GM19438 (cell line): ENCODE results near the gene AGRP.

Experiments used
- ATAC-seq: cut with Tn5 transposase; IDR thresholded peaks from one replicate; pipeline ENCODE4 v1.9.1; 2021; ENCODE audit warnings: low read depth; ENCODE audit not compliant: unreplicated experiment

Gene AGRP

DNA sequence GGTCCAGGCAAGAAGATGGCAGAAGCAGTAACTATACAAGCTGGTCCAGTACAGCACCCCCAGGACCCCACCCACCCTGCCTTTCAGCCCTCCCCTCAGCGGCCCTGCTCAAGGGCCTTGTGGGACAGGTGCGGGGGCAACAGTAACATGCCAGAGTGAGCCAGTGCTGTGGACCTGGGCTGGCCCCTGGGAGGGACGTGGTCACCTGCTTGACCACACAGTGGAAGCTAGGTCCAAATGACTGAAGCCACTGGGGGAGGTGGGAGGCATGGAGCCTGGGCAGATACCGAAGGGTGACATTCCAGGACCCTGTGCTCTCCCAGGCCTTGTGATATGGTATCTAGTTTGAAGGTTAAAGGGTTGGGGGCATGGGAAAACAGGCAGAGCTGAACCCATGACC lies 19.7 kb downstream of the AGRP start:
- no peak for ATAC-seq

DNA sequence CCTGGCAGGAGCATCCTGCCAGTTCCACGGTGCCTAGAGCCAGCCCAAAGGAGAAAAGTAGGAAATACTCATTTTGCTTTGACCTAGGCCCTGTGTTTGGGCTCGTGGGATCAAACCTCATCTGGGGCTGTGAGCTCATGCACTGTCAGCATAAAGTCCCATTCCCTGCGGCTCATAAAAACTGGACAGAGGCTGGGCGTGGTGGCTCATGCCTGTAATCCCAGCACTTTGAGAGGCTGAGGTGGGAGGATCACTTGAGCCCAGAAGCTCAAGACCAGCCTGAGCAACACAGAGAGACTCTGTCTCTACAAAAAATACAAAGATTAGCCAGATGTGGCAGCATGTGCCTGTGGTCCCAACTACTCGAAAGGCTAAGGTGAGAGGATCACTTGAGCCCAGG lies 20.3 kb downstream of the AGRP start:
- ATAC-seq, result no peak

DNA sequence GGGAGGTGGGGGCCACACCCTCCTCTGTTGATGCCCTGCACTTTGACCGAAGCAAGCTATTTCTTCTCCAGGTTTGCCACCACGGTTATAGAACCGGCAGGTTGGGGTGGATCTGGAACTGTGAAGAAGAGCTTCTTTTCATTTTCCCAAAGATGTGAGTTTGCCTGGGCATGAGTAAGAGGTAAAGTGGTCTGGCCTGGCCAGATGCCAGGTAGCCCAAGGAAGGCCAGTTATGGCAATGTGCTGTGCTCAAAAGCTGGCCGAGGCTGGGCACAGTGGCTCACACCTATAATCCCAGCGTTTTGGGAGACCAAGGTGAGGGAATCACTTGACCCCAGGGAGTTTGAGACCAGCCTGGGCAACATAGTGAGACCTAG lies 21.1 kb downstream of the AGRP start:
- no peak for ATAC-seq

DNA sequence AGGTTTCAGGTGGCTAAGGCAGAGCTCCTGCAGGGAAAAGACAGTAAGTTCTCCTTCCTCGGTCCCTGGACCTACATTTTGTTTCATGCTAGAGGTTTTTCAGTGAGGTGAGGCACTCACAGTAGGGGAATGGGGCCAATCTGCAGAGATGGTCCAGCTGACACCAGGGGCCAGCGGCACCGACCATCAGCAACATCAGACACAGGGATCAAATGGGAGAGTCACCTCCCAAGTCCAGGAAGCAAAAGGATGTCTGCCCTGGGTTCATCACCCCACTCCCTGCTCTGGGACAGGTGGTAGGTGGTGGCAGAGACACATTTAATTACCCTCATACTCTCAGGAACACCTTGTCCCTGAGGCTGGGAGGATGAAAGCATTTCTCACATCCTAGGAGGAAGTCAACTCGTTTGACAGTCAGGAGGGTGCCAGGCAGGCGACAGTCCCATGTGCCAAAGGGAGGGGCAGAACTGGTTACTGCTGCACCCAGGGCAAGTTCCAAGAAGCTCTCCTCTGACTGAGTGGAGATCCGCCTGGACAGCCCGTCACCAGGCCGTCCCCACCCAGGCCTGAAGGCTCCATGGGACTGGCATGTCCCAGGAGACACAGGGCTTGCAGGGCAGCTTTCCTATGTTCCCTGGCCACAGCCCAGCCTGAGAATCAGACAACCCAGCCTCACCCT lies 21.6 kb downstream of the AGRP start:
- ATAC-seq, result no peak

DNA sequence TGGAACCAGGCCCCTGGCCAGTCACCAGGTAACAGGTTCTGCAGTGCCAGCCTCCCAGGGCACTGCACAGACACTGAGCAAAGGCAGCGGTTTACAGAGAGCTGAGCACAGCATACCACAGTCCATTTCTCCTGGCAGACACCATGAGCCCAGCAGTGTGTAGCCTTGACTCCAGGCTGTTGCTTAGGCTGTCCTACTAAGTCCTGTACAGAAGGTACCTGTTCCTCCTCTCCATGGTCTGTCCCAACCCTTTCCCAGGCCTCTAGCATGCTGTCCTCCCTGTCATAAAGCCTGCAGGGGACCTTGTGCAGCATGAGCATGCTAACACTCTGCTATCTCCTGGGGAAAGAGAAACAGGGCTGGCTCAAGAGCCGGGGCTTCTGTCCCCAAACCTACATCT lies 22.4 kb downstream of the AGRP start:
- no peak for ATAC-seq

DNA sequence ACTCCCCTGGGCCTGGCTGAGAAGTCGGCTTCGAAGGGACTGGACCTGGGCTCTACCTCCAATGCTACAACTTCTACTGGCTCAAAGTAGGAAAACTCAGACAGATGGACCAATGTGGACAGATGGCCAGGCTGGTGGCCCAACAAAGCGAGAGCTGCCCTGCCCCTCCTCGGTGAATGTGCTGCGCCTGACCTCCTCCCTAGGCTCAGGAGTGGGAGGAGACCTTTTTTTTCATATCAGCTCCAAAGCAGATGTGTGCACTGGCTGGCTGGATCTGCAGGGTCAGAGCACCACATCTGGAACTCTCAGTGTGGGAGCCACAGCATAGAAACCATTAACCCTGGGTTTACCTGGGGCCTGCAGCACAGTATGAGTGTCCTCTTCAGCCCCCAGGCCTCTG lies 23.2 kb downstream of the AGRP start:
- no peak for ATAC-seq

DNA sequence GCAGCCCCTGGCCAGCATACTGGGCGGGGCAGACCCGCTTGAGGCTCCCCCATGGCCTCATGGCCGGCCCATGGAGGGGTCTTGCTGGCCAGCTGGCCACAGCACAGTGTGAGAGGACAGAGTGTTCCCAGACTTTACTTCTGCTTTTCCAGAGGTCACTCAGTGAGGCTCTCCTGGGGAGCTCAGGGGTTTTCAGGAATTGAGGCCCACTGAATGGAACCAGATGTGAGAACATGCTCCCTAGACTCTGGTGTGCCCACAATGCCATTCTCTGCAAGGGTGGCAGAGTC lies 23.5 kb downstream of the AGRP start:
- no peak for ATAC-seq

DNA sequence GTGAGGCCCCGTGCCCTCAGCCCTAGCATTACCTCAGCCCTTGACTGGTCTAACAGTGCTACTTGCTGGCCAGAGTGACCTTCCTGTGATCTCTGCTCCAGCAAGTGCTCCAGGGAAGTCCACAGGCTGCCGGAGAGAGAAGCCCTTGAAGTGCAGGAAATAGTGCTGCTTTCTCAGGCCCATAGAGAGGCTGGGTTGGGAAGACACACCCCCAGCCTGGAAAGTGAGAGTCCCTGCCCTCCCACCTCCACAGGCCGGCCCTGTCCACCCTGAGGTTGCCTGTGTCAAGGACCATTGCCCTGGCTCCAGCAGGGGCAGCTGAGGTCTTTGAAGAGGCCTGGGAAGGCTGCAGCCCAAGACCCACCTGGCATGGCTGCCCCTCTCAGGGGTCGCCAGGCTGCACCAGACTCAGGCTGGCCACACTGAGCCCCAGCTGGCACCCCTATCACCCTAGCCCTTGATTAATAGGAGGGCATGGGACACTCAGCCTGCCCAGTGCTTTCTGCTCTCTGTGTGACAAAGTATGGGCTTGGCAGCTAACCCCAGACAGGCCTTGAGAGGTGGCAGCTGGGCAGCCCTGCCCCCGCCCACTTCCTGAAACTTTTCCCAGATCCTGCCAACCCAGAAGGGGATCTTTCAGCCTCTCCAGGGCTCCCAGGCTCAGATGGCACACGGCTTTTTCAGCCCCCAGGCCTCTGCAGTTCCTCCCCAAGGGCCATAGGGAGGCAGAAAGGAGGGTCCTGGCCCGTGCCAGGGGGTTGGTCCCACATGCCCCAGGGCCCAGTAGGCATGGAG lies 24.1 kb downstream of the AGRP start:
- ATAC-seq, result no peak

DNA sequence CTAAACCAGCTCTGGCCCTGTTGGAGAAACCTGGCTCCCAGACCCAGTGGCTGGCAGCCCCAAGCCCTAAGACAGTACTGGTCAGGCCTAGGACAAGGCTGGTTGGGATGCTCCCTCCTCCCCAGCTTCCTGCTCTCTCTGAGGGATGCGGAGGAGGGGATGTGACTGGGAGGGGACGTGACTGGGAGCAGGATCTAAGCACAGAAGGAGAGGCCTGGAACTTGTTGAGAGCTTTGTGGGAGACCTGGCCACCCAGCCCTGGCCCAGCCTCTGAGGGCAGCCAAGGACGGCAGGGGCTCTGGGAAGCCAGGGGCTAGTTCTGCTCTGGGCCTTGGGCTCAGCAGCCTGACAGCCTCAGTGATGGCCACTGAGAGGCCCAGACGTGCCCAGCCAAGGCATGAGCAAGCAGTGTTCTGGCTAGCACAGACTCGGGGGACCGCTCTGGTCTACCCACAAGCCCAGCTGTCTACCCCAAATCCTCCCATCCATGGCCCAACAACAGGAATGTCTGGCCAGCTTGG lies 25.2 kb downstream of the AGRP start:
- no peak for ATAC-seq

DNA sequence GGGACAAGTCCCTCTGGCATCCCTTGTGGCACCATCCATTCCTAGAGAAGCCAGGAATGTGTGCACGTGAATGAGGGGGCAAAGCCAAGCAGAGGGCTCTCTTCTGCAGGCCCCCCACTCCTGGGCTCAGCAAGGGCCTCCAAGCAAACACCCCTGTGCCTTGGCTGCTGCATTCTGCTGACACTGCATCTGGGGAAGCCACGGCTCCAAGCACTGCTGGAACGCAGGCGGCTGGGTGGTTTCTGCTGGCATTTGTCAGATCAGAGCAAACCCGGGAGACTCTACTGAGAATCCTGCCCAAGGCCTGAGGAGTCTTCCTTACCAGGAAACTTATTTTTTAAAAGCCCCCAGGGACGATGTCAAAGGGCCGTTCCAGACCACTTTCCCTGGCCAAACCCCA lies 25.7 kb downstream of the AGRP start:
- no peak for ATAC-seq

DNA sequence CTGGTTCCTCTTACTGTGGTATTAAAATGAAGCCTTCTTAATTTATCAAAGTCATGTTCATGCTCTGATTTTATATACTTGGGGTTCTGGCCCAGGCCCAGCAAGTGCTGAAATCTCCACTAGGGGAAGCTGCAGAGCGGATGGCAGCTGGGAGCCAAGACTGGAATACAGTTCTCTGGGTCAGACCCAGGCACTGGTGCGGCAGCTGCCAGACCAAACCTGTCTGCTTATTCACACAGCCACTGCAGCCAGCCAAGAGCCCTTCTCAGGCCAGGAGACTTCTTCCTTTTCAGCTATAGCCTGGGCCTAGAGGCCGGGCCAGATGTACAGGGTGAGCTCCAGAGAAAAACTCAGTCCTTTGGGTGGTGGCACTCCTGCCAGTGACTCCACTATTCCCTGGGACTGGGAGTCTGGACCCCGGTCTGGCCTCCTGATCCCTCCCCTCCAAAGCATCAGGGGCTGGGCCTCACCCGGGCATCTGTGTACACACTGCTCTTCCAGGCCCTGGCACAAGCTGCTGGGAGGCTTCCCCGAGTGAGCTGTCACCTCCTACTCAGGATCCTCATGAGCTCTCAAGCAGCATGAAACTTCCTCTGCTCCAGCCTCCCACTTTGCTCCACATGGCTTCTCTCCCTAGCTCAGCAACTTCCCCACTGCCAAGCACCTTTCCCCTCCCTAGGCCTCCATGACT lies 26.8 kb downstream of the AGRP start:
- ATAC-seq, result no peak

DNA sequence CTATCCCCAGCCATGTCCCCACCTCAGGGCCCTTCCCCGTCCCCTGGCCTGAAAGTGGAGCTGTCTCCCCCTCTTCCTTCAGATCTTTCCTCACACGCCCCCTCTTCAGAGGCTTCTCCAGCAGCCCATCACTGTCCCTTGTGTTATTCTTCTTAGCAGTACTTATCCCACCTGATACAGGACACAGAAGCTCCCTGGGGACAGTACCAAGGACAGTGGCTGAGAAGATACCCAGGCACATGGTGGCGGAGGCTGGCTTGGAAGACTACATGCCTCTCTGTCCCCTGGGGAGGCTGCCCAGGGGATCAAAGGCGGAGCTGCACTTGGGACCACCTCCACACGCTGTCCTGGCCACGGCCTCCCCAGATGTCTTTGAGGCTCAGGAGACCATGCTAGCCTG lies 28.5 kb downstream of the AGRP start:
- no peak for ATAC-seq

DNA sequence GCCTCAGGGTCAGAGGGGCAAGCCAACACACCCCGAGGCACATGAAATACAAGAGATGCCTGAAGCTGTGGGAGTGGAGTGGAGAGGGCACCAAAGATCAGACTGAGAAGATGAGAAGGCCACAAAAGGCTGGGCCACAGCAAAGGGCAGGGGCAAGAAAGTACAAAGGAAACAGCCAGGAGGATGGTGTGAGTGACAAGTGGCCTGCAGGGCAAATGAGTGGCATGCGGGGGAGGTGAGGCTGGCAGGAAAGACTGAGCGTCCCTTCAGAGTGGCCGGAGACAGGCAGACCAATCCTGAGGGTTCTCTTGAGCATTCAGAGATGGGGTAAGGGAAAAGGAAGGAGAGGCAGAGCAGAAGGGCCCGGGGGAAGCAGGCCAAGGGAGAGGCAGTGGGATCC lies 29.2 kb downstream of the AGRP start:
- ATAC-seq, result no peak

DNA sequence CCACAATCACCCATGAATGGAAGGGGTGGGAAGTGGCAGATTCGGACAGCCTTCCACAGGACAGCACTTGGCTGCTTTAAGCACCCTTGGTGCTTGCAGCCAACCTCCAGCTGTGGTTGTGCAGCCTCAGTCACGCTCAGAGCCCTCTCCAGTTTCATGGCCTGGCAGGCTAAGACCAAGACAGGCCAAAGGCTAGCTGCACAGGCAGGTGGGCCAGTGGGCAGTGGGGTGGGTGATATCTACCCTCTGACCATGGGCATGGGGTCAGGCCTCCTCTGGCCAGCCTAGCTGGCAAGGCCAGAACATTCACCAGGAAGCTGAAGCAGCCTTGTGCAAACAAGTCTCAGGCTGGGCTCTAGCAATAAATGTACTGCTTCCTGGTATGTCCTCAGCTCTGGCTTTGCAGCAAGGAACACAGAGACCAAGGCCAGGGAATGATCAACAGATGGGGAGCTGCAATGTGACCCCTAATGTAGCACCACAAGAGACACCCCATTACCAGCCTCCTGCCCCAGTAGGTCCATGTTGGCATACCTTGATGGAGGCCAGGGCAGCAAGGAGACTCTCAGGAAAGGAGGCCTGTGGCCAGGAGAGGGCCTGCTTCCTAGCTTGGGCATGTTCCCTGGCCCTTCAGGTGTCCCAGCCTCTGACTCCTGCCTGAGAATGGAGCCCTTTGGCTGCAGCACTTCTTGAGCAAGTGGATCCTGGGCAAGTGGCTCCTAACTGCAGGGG lies 31.5 kb downstream of the AGRP start:
- ATAC-seq, result no peak

DNA sequence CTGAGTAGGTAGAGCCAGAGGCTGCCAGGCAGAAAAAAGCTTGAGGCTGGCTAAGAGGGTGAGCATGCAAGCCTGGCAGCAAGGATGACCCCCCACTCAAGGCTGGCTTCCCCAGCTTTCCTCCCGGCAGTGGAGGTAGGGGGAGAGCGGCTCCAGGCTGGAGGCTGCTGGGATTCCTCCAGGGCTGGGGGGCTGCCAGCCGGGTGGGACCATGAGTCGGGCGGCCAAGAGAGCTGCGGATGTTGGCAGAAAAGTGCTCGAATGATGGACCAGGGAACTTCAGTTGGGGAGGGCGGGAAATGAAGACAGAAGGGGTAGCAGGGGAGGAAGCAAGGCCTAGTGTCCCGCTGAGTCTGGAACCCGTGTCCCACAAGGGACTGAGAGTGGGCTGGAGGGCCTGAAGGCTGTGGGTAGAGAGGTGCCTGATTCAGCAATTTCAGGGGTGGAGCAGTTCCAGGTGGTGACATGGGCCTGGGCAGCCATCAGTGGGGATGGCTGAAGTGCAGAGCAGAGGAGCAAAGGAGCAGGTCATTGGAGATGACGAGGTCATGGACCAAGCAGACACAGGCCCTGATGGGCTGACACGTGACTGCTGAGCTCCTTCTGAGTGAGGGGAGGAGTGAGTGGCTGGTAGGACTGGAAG lies 32.2 kb downstream of the AGRP start:
- no peak for ATAC-seq

DNA sequence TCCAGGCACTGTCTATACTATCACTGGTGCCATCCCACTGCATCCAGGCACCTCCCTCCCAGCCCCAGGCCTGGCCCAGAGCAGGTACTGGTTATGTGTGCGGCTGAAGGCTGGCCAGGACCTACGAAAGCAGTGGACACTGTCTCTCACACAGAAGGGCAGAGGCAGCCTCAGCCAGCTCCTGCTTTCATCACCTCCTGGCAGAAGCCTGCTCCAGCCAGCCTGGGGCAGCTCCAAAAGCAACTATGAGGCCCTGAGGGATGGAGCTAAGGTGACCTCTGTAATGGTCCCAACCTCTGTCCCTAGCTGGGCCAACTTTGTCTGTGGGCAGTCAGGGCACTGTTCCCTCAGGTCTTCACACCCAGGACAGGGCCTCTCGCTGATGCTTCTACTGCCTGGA lies 33.6 kb downstream of the AGRP start:
- ATAC-seq, result no peak

DNA sequence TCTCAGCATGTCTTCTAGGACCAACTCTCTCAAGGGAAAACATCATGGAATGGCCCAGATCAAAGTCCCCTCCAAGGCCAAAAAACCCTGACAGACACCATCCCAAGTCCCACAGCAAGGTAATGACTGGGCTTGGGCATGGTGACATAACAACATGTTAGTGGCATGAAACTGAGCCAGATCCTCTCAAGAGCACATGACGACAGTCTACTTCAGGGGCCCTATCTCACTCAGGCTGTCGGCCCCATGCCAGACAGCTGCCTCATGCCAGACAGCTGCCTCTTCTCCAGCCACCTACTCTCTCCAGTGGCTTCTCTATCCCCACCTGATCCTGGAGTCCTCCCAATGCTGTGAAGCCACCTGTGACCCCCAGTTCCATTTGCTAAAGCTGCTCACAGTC lies 34.0 kb downstream of the AGRP start:
- no peak for ATAC-seq

DNA sequence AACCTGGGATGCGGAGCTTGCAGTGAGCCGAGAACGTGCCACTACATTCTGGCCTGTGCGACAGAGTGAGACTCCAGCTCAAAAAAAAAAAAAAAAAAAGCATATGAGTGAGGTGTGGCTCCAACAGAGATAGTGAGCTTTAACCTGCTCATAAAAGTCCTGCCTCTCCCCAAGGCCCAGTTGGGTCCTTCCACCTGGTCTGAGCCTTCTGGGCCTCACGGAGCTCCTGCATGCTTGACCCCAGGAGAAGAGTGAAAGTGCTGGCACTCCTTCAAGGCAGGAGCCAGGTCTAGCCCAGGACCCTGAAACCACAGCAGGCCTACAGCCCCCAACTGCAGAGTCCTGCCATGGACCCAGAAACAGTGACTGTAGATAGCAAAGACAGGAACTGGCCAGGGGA lies 34.8 kb downstream of the AGRP start:
- ATAC-seq, result no peak

DNA sequence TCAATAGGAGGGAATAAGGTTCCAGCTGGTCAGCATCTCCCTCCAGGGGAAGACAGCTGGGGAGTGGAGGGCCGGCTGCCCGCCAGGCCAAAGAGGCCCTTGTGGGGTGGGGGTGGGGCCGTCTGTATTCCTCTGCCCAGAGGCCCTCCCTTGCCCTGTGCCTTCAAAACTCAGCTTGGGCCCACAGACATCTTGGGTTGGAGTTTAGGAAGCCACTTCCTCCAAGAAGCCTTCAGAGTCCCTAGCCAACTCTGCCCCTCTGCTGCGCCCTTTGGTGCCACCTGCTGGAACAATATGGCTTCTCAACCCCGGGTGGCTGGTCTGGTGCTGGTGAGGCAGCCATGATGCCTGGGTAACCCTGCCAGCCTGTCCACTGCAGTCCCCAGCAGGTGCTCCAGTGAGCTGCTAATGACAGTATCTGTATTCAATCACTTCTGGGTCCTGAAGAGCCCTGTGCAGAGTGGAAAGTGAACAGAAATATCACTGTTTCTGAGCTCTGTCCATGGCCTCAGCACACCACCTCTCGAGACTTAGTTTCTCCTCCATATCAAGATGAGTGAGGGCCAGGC lies 35.8 kb downstream of the AGRP start:
- no peak for ATAC-seq

DNA sequence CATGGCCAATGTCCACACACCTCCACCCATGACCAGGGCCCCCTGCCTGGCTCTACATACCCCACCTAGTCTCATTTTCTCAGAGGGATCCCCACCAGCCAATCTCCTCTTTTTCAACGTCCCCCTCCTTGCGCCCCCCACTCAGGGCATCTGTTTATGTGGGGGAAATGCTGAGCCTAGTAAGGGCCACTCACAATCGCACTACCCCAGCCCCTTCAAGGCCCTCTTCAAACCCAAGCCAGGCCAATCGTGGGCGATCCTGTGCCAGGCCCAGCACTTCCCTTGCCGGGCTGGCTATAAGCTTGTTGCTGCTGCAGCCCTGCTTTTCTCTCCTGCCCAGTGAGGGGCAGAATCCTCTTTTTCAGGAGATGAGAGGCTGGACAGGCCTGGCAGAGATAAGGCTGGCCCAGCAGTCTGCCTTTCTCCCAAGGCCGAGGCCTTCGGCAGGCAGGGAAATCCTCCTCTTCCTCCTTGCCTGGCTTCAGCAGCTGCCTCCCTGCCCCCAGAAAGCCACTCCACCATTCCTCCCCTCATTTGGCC lies 36.3 kb downstream of the AGRP start:
- no peak for ATAC-seq
